Measurements from ENCODE around the gene NUP98.
"Not testable (repeated sequence)": the region's sequence is repeated elsewhere in the genome, so short reads cannot be mapped to it uniquely, and the experiment has no call there.

The NUP98 gene

DNA sequence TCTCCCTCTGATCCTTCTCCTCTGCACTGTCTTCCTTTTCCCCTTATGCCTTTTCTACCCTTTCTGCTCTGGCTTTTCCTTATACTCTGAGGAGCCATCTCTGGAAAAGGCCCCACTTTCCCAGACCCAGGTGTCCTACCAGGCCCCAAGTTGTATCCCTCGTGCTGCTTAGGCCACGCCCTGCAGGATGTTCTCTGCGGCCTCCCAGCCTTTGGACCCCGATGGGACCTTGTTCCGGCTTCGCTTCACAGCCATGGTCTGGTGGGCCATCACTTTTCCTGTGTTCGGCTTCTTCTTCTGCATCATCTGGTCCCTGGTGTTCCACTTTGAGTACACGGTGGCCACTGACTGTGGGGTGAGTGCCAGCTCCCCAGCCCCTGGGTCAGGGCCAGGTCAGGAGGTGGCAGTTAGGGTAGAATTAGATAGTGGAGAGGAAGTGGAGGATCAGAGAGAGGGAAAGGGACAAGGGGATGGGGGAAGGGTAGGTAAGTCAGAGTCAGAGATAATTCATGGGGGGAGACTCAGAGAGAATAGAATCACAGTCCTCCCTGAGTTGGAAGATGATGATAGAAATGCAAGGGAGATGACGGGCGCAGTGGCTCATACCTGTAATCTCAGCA, 19.9 kb upstream of the NUP98 start:
- Histone ChIP-seq H3K9ac (ENCODE audit: low read depth, low read length) (no peak overlapping the region), H3K4me1 (ENCODE audit: insufficient read depth, low read length) (no peaks in the 10 kb centered on the region), H3K9me3 (ENCODE audit: control insufficient read depth, insufficient read depth, low read length) (no peaks in the 10 kb centered on the region), H3K36me3 (ENCODE audit: insufficient read depth, low read length) (no peaks in the 10 kb centered on the region; the same call in 1 of the 2 replicates)

DNA sequence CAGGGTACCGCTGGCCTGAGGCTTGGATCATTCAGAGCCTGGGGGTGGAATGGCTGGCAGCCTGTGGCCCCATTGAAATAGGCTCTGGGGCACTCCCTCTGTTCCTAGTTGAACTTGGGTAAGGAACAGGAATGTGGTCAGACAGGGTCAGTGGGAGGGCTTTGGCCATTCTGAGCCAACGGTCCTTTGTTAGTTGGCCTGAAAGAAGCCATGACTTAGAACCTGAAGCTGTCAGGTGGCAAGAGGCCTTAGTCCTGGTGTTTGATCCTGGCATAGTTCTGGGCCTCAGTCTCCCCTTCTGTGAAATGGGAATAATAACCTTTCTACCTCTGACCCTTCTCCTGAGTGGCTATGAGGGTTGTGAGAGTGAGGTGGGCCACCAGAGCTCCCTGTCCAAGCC, 19.3 kb upstream of the NUP98 start:
- Histone ChIP-seq H3K9ac (ENCODE audit: low read depth, low read length) (no peak overlapping the region), H3K36me3 (ENCODE audit: insufficient read depth, low read length) (no peaks in the 10 kb centered on the region; the same call in 1 of the 2 replicates), H3K9me3 (ENCODE audit: control insufficient read depth, insufficient read depth, low read length) (no peaks in the 10 kb centered on the region), H3K4me1 (ENCODE audit: insufficient read depth, low read length) (no peaks in the 10 kb centered on the region)

DNA sequence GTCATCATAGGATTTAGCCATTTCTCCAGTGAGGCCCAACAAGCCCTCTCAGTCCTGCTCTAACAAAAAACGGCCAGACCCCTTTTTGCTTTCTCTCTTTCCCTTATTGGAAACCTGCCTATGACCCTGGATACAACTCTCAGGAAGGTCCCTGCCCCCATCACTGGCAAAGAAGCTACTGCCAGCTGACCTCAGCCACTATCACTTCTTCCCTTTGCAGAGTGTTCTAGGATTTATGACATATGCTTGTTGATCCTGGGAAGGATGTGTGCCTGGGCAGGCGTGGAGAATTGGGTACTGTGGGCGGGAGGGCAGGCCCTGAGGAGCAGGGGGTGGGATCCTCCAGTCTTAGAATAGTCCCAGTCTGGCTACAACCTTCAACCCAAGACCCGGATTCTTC, 18.5 kb upstream of the NUP98 start:
- Histone ChIP-seq H3K36me3 (ENCODE audit: insufficient read depth, low read length) (no peaks in the 10 kb centered on the region; the same call in 1 of the 2 replicates), H3K9ac (ENCODE audit: low read depth, low read length) (no peak overlapping the region), H3K9me3 (ENCODE audit: control insufficient read depth, insufficient read depth, low read length) (no peaks in the 10 kb centered on the region), H3K4me1 (ENCODE audit: insufficient read depth, low read length) (no peaks in the 10 kb centered on the region)

DNA sequence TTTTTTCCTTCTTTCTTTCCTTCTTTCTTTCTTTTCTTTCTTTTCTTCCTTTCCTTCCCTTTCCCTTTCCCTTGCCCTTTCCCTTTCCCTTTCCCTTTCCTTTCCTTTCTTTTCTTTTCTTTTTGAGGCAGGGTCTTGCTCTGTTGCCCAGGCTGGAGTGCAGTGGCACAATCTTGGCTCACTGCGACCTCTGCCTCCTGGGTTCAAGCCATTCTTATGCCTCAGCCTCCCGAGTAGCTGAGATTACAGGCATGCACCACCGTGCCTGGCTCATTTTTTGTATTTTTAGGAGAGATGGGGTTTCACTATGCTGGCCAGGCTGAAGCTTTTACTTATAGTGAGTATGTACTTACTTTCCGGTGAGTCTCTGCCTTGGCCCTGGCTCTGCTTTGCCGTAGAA, 17.5 kb upstream of the NUP98 start:
- H3K36me3 ChIP-seq (ENCODE audit: insufficient read depth, low read length); H3K4me1 ChIP-seq (ENCODE audit: insufficient read depth, low read length); H3K9ac ChIP-seq (ENCODE audit: low read depth, low read length); H3K9me3 ChIP-seq (ENCODE audit: control insufficient read depth, insufficient read depth, low read length): not testable (repeated sequence)

DNA sequence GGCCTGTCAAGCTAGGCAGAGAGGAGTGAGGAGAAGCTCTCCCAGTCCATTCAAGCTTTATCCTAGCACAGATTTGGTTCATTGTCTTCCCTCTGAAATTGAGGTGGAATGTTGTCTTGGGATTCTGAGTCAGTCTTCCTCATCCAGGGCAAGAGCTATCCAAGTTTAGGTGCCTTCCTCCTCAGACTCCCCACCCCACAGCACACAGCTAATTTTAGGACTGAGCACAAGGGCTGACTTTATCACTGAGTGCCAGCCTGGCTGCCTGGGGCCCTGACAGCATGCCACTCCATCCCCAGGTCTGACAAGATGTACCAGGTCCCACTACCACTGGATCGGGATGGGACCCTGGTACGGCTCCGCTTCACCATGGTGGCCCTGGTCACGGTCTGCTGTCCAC, 13.6 kb upstream of the NUP98 start:
- H3K36me3 ChIP-seq (ENCODE audit: insufficient read depth, low read length), result no peaks in the 10 kb centered on the region
- H3K9me3 ChIP-seq (ENCODE audit: control insufficient read depth, insufficient read depth, low read length), result no peaks in the 10 kb centered on the region
- 0 out of 2 replicates have a peak, but pooled peaks cover 3% of the 10 kb centered on the region for H3K4me1 ChIP-seq (ENCODE audit: insufficient read depth, low read length)
- H3K9ac ChIP-seq (ENCODE audit: low read depth, low read length), result no peak overlapping the region

DNA sequence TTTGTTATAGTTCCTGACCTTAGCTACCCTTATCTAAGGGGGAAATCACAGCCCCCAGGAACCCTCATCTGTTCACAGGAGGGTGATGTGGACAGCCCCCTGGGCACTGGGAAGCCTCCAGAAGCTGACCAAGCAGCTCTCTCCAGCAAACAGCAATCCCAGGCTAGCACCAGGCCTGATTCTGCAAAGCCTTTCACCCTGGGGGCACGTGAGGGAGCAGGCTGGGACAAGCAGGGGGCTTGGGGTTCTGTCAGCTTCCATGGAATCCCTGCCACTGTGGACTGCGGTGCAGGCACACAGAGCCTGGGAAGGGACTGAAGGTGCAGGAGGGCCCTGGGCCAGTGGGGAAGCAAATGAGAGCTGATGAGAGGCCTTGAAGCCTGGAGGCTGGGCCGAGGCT, 13.1 kb upstream of the NUP98 start:
- Histone ChIP-seq H3K9ac (ENCODE audit: low read depth, low read length) (no peak overlapping the region), H3K9me3 (ENCODE audit: control insufficient read depth, insufficient read depth, low read length) (no peaks in the 10 kb centered on the region), H3K36me3 (ENCODE audit: insufficient read depth, low read length) (no peaks in the 10 kb centered on the region), H3K4me1 (ENCODE audit: insufficient read depth, low read length) (0 out of 2 replicates have a peak, but pooled peaks cover 3% of the 10 kb centered on the region)

DNA sequence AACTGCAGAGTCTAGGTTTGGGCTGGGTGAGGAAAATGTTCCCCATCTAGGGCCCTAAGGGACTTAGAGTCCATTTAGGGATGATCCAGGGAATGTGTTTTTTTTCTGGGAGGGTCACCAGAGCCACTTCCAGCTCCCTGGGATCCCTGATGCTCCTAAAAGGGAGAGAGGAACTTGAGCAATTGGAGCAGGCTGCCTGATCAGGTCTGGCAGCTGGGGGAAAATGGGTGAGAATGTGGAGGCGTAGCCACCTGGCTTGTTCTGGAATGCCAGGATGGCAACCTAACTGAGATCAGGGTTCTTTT, 12.2 kb upstream of the NUP98 start:
- Histone ChIP-seq H3K9ac (ENCODE audit: low read depth, low read length) (no peak overlapping the region), H3K36me3 (ENCODE audit: insufficient read depth, low read length) (no peaks in the 10 kb centered on the region), H3K4me1 (ENCODE audit: insufficient read depth, low read length) (0 out of 2 replicates have a peak, but pooled peaks cover 3% of the 10 kb centered on the region), H3K9me3 (ENCODE audit: control insufficient read depth, insufficient read depth, low read length) (no peaks in the 10 kb centered on the region)

DNA sequence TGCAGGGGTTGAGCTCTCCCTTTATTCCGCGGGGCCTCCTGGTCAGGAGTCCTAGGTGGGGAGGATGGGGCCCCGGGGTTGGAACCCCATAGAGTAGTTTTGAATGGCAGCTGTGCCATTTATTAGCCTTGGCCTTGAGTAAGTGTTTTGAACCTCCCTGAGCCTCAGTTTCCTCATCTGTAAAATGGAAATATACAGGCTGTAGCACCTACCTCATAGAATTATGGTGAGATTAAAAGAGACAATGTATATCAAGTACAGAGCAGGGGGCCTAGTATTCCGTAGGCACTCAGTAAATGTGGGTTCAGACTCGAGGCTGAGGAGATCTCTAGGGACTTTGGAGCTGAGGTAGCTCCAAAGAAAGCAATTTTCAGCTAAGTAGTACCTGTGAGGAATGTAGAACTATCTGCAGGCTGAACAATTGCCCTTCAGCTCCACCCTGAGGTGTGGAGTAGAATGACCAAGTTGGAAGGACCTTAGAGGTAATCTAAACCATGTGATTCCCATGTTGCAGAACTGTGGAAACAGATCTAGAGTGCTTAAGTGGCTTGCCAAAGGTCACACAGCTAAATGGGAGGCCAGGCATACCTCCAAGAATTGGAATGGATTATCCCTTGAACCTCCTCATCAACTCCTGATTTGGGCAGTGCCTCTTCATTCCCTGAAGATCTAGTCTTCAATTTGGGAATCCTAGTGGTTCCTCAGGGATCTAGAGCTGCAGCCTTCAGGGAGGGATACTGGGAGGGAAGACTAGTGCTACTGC, 11.7 kb upstream of the NUP98 start:
- H3K36me3 ChIP-seq (ENCODE audit: insufficient read depth, low read length), result no peaks in the 10 kb centered on the region

DNA sequence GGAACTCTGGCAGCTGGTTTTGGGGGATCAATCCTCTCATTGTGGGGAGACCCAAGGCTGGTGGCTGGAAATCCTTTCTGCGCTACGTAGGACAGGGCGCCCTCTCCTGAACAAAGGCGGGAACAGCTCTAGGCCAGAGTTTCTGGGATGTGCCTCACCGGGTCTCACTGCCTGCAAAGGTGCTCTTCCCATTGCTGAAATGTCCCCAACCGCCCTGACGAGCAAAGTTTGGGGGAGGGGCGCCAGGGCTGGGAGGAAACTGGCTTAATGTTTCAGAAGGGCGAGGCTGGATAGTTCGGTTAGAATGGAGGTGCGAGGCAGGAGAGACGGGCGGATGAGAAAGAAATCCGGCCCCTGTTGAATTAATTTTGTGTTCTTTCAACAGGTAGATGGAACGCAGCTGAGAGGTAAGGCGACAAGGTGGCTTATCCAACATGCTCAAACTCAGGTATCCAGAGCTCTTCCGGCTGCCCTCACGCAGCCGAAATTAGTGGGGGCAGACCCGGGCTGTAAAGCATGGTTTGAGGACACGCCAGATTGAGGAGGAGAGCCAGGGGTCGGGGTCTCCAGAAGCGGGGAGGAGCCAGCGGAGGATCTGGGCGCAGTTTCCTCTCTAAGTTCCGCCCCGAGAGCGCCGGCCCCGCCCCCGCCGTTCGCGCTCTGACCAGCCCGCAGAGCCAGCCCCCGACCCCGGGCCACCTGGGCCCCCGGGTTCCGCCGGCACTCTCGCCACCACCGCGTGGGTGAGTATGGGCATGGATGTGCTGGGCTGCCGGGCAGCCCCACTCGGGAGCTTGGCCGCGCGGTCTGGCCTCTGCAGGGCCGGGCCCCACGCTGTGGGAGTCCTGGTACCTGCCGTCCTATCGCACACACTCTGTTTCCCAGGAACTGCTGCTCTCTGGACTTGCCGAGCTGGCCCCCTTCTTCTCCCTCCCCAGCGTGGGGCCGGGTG, 10.8 kb upstream of the NUP98 start, which contains the start of gene PGAP2:
Gene PGAP2, plus strand, starts transcription at position 652 of the 952 bp plus-strand sequence. CDS start 2,700 bp downstream, outside the sequence.
- Histone ChIP-seq H3K9me3 (ENCODE audit: control insufficient read depth, insufficient read depth, low read length) (no peaks in the 10 kb centered on the region), H3K4me1 (ENCODE audit: insufficient read depth, low read length) (0 out of 2 replicates have a peak, but pooled peaks cover 3% of the 10 kb centered on the region), H3K9ac (ENCODE audit: low read depth, low read length) (peak within 1 kb of the TSS; percentile 92), H3K36me3 (ENCODE audit: insufficient read depth, low read length) (no peaks in the 10 kb centered on the region)

More for the DNA sequence above, 11.7 kb upstream of the NUP98 start:
- H3K9me3 ChIP-seq (ENCODE audit: control insufficient read depth, insufficient read depth, low read length), result no peaks in the 10 kb centered on the region
- H3K4me1 ChIP-seq (ENCODE audit: insufficient read depth, low read length), result 0 out of 2 replicates have a peak, but pooled peaks cover 3% of the 10 kb centered on the region
- peak overlapping the region; percentile 92 for H3K9ac ChIP-seq (ENCODE audit: low read depth, low read length)

DNA sequence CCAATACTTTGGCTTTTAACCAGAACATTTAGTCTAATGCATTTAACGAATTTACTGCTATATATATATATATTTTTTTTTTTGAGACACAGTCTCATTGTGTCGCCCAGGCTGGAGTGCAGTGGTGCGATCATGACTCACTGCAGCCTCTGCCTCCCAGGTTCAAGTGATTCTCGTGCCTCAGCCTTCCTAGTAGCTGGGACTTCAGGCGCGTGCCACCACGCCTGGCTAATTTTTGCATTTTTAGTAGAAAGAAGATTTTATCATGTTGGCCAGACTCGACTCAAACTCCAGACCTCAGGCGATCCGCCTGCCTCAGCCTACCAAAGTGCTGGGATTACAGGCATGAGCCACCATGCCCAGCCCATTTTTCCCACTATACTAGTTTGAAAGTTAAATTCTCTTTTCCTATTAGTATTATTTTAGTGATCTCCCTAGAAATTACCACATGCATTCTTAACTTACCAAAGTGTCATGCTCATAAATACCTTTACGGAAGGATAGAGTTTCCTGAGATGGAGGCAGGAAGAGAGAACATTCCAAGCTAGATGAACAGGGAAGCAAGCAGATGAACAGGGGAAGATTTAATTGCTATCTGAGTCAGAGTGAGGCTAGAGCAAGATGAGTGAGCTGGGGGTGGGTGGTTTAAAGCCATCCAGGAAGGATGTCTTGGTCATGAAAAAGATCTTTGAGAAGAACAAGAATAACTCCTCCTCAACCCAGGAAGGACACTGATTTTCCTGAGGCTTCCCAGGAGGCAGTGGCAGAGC, 6.6 kb upstream of the NUP98 start:
- Histone ChIP-seq H3K36me3 (ENCODE audit: insufficient read depth, low read length) (no peaks in the 10 kb centered on the region), H3K9me3 (ENCODE audit: control insufficient read depth, insufficient read depth, low read length) (no peaks in the 10 kb centered on the region), H3K9ac (ENCODE audit: low read depth, low read length) (no peak overlapping the region), H3K4me1 (ENCODE audit: insufficient read depth, low read length) (0 out of 2 replicates have a peak, but pooled peaks cover 3% of the 10 kb centered on the region)

DNA sequence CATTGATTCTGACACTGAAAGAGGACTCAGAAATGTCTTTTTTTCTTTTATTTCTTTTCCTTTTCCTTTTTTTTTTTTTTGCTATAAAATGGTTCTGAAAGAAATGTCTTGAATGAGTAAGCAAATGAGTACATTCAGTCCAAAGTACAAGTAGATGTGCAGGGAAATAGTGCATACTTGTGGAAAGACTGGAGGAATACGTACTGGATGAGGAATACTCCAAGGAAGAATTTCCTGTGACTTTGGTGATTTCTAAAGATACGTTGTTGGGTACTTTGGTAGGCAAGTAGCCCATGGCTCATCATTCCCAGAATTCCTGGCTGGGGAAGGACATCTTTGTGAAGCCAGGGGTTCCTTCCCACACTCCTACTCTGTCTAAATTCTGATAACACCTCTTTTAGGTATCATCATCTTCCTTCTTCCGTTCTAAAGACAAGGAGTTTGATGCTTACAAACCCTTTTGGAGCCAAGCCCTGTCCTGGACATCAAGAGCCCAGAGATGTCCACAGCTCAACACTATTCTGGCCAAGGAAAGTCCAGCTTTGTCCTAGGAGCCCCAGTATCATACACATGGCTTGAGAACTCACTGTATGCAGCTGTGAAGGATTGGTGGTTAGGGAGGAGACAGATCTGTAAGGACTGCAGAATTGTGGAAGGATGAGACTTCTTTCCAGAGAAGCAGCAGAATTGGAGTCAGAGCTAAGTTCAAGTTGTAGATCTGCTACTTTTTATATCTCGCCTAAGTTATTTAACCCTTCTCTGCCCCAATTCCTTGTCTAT, 4.8 kb upstream of the NUP98 start:
- no peaks in the 10 kb centered on the region for H3K36me3 ChIP-seq (ENCODE audit: insufficient read depth, low read length)
- H3K4me1 ChIP-seq (ENCODE audit: insufficient read depth, low read length), result no peaks in the 10 kb centered on the region
- H3K9me3 ChIP-seq (ENCODE audit: control insufficient read depth, insufficient read depth, low read length), result no peaks in the 10 kb centered on the region
- no peak overlapping the region for H3K9ac ChIP-seq (ENCODE audit: low read depth, low read length)

DNA sequence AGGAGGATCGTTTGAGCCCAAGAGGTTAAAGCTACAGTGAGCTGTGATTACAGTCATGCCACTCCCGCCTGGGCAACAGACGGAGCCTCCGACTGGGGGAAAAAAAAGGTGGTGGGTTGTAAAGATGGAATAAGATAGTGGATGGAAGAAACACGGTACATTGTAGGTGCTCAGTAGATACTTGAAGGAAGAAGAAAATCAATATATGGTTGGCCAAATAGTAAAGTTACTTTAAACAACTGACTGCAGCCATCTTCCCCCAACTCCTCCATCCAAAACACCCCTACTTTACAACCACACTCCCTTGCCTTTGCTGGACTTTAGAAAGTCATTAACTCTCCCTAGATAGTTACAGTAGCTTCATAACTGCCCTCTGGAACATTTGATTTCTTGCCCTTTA, 2.5 kb upstream of the NUP98 start:
- H3K36me3 ChIP-seq (ENCODE audit: insufficient read depth, low read length), result no peaks in the 10 kb centered on the region
- no peaks in the 10 kb centered on the region for H3K9me3 ChIP-seq (ENCODE audit: control insufficient read depth, insufficient read depth, low read length)
- 0 out of 2 replicates have a peak, but pooled peaks cover 8% of the 10 kb centered on the region for H3K4me1 ChIP-seq (ENCODE audit: insufficient read depth, low read length)
- H3K9ac ChIP-seq (ENCODE audit: low read depth, low read length), result no peak overlapping the region

DNA sequence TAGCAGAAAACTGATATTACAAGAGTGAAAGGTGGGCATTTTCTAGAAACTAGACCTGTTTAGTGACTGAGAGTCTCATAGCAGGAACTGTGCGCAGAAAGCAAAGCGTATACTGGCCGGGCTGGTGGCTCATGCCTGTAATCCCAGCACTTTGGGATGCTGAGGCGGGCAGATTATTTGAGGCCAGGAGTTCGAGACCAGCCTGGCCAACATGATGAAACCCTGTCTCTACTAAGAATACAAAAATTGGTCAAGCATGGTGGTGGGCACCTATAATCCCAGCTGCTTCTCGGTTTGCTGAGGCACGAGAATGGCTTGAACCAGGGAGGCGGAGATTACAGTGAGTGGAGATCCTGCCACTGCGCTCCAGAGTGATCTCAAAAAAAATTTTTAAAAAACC, 1.8 kb upstream of the NUP98 start:
- Histone ChIP-seq H3K9me3 (ENCODE audit: control insufficient read depth, insufficient read depth, low read length) (no peaks in the 10 kb centered on the region), H3K4me1 (ENCODE audit: insufficient read depth, low read length) (0 out of 2 replicates have a peak, but pooled peaks cover 8% of the 10 kb centered on the region), H3K36me3 (ENCODE audit: insufficient read depth, low read length) (0 out of 2 replicates have a peak, but pooled peaks cover 3% of the 10 kb centered on the region), H3K9ac (ENCODE audit: low read depth, low read length) (no peak overlapping the region)
